ENCODE data around the gene ATG7.

ATG7 gene

DNA sequence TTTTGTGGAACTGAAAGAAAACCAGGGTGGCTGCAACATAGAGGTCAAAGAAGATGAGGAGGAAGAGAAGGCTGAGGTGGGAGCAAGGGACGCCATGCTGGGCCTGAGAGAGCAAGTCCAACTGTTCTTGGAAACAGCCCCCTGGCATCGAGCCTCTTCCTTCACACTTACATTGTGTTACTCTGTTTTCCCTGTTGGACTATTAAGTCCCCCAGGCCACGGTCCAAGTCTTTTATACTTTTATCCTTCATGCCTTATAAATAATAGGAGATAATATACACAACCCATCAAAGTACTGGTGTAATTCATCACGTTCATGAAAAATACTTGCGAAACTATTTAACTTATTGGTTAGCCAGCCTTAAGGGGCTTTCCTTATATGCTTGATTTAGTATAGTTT lies 79.3 kb downstream of the ATG7 start:
- H3K23ac ChIP-seq (ENCODE audit: low read depth, low read length, poor library complexity) = no peak overlapping the region
- H3K14ac ChIP-seq (ENCODE audit: low read length) = no peak overlapping the region
- H3K9me3 ChIP-seq (replicated peaks in 1 of 2; ENCODE audit: control insufficient read depth in 2 of 2, insufficient read depth in 1 of 2, low read depth in 1 of 2, low read length in 2 of 2) = peaks cover 0 to 10% of the 10 kb centered on the region in 2 donors
- H4K8ac ChIP-seq (ENCODE audit: low read depth, low read length) = no peak overlapping the region
- H2BK12ac ChIP-seq (ENCODE audit: low read length) = no peak overlapping the region
- no peak overlapping the region for H2AK5ac ChIP-seq (ENCODE audit: low read depth, low read length)
- H2AFZ ChIP-seq (ENCODE audit: low read length) = no peak overlapping the region
- no peak overlapping the region for H2BK5ac ChIP-seq (ENCODE audit: low read length)
- H3K4me3 ChIP-seq (ENCODE audit: low read length in 2 of 2) = peak overlapping the region in 1 of 2 donors; percentile 24
- H3K4me1 ChIP-seq (ENCODE audit: control insufficient read depth in 2 of 2, insufficient read depth in 1 of 2, low read depth in 1 of 2, low read length in 2 of 2) = no peaks in the 10 kb centered on the region
- peaks cover 0 to 24% of the 10 kb centered on the region in 2 donors for H3K36me3 ChIP-seq (replicated peaks in 1 of 2; ENCODE audit: control insufficient read depth in 2 of 2, insufficient read depth in 2 of 2, low read length in 2 of 2)
- H2BK15ac ChIP-seq (ENCODE audit: low read length) = no peak overlapping the region
- H3K27me3 ChIP-seq (ENCODE audit: control insufficient read depth in 3 of 3, insufficient read depth in 3 of 3, low read depth in 1 of 3, low read length in 3 of 3) = no peaks in the 10 kb centered on the region
- H4K91ac ChIP-seq (ENCODE audit: low read depth, low read length, poor library complexity) = no peak overlapping the region
- no CpG with 5 or more reads among the region's 5 CpGs for WGBS, 2 donors (ENCODE audit: extremely low coverage in 2 of 2, insufficient read length in 2 of 2, insufficient replicate concordance in 1 of 2)
- no peak overlapping the region for H3K18ac ChIP-seq (ENCODE audit: low read length)
- H3K79me1 ChIP-seq (ENCODE audit: low read depth, low read length) = no peaks in the 10 kb centered on the region
- no peak for DNase-seq (ENCODE audit: low spot score)
- H2BK120ac ChIP-seq (ENCODE audit: low read depth, low read length) = no peak overlapping the region
- no peak overlapping the region for H3K4me2 ChIP-seq (ENCODE audit: insufficient read depth, low read length, poor library complexity, severe bottlenecking)
- H3K27ac ChIP-seq (replicated peaks; ENCODE audit: low read length) = no peak overlapping the region
- H3K4ac ChIP-seq (ENCODE audit: low read length) = no peak overlapping the region
- H3K9ac ChIP-seq (ENCODE audit: low read depth, low read length, poor library complexity) = no peak overlapping the region

DNA sequence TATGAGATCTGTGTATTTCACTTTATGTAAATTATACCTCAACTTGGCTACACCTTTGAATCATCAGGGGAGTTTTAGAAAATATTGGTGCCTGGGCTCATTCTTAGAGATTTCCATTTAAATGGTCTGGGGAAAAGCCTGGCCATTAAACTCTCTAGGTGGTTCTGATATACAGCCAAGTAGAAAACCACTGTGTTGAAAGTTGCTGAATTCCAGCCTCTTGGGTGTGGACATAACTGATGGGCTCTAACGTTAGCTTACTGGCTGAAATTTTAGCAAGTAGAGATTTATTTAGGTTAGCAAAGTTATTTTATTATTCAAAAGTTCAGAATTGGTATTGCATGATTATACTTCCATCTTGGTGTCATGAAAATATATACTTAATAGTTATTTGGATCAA lies 84.1 kb downstream of the ATG7 start:
- Histone ChIP-seq H3K36me3 (replicated peaks in 1 of 2; ENCODE audit: control insufficient read depth in 2 of 2, insufficient read depth in 2 of 2, low read length in 2 of 2) (peaks cover 5 to 28% of the 10 kb centered on the region in 2 donors), H3K9me3 (replicated peaks in 1 of 2; ENCODE audit: control insufficient read depth in 2 of 2, insufficient read depth in 1 of 2, low read depth in 1 of 2, low read length in 2 of 2) (peaks cover 0 to 3% of the 10 kb centered on the region in 2 donors), H3K27me3 (ENCODE audit: control insufficient read depth in 3 of 3, insufficient read depth in 3 of 3, low read depth in 1 of 3, low read length in 3 of 3) (no peaks in the 10 kb centered on the region), H2BK12ac (ENCODE audit: low read length) (no peak overlapping the region), H2BK15ac (ENCODE audit: low read length) (no peak overlapping the region), H2BK120ac (ENCODE audit: low read depth, low read length) (no peak overlapping the region), H3K4me1 (ENCODE audit: control insufficient read depth in 2 of 2, insufficient read depth in 1 of 2, low read depth in 1 of 2, low read length in 2 of 2) (no peaks in the 10 kb centered on the region), H3K4ac (ENCODE audit: low read length) (no peak overlapping the region), H3K9ac (ENCODE audit: low read depth, low read length, poor library complexity) (no peak overlapping the region), H3K23ac (ENCODE audit: low read depth, low read length, poor library complexity) (no peak overlapping the region), H2BK5ac (ENCODE audit: low read length) (no peak overlapping the region), H3K27ac (replicated peaks; ENCODE audit: low read length) (no peak overlapping the region), H4K8ac (ENCODE audit: low read depth, low read length) (no peak overlapping the region), H2AFZ (ENCODE audit: low read length) (no peak overlapping the region), H4K91ac (ENCODE audit: low read depth, low read length, poor library complexity) (no peak overlapping the region), H3K4me3 (ENCODE audit: low read length in 2 of 2) (no peak overlapping the region), H3K18ac (ENCODE audit: low read length) (no peak overlapping the region), H3K4me2 (ENCODE audit: insufficient read depth, low read length, poor library complexity, severe bottlenecking) (no peak overlapping the region), H3K79me1 (ENCODE audit: low read depth, low read length) (no peaks in the 10 kb centered on the region), H2AK5ac (ENCODE audit: low read depth, low read length) (no peak overlapping the region), H3K14ac (ENCODE audit: low read length) (no peak overlapping the region)
- no peak for DNase-seq (ENCODE audit: low spot score)
- no CpG with 5 or more reads among the region's 1 CpG for WGBS, 2 donors (ENCODE audit: extremely low coverage in 2 of 2, insufficient read length in 2 of 2, insufficient replicate concordance in 1 of 2)

- Histone ChIP-seq H3K23ac (ENCODE audit: low read depth, low read length, poor library complexity) (no peak overlapping the region), H3K4me3 (ENCODE audit: low read length in 2 of 2) (no peak overlapping the region), H2BK12ac (ENCODE audit: low read length) (no peak overlapping the region), H3K14ac (ENCODE audit: low read length) (no peak overlapping the region), H2AK5ac (ENCODE audit: low read depth, low read length) (no peak overlapping the region), H3K79me1 (ENCODE audit: low read depth, low read length) (no peaks in the 10 kb centered on the region), H3K18ac (ENCODE audit: low read length) (no peak overlapping the region), H3K9ac (ENCODE audit: low read depth, low read length, poor library complexity) (no peak overlapping the region), H2BK120ac (ENCODE audit: low read depth, low read length) (no peak overlapping the region), H2BK15ac (ENCODE audit: low read length) (no peak overlapping the region), H3K4ac (ENCODE audit: low read length) (no peak overlapping the region), H2AFZ (ENCODE audit: low read length) (no peak overlapping the region), H4K8ac (ENCODE audit: low read depth, low read length) (no peak overlapping the region), H3K27me3 (ENCODE audit: control insufficient read depth in 3 of 3, insufficient read depth in 3 of 3, low read depth in 1 of 3, low read length in 3 of 3) (no peaks in the 10 kb centered on the region), H3K36me3 (replicated peaks in 1 of 2; ENCODE audit: control insufficient read depth in 2 of 2, insufficient read depth in 2 of 2, low read length in 2 of 2) (peaks cover 11 to 68% of the 10 kb centered on the region in 2 donors), H3K4me2 (ENCODE audit: insufficient read depth, low read length, poor library complexity, severe bottlenecking) (no peak overlapping the region), H2BK5ac (ENCODE audit: low read length) (no peak overlapping the region), H3K27ac (replicated peaks; ENCODE audit: low read length) (no peak overlapping the region), H3K4me1 (ENCODE audit: control insufficient read depth in 2 of 2, insufficient read depth in 1 of 2, low read depth in 1 of 2, low read length in 2 of 2) (peaks cover 9 to 18% of the 10 kb centered on the region in 2 donors), H4K91ac (ENCODE audit: low read depth, low read length, poor library complexity) (no peak overlapping the region), H3K9me3 (replicated peaks in 1 of 2; ENCODE audit: control insufficient read depth in 2 of 2, insufficient read depth in 1 of 2, low read depth in 1 of 2, low read length in 2 of 2) (no peaks in the 10 kb centered on the region)
- no peak for DNase-seq (ENCODE audit: low spot score)
- WGBS, 2 donors (ENCODE audit: extremely low coverage in 2 of 2, insufficient read length in 2 of 2, insufficient replicate concordance in 1 of 2) = no CpG with 5 or more reads among the region's 5 CpGs
These were observed 90.4 kb downstream of the ATG7 start for GRCh38 chr3:11362600-11362999.

DNA sequence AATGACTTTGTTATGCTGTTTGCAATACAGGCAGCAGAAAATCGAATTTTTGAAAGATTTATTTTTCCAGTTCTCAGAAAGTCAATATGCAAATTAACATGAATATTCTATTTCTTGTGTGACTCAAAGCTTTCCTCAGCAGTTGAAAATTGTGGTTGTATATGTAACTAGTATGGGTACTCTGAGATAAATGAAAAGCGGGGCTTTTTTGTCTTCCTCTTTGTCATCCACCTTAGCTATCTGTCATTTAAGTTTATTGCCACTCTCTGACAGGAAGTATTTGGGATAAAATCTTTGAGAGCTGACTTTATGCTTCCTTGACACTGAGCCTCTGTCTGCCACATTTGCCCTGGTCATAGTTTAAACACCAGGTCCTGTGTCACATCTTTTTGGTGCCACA lies 91.5 kb downstream of the ATG7 start:
- WGBS, 2 donors (ENCODE audit: extremely low coverage in 2 of 2, insufficient read length in 2 of 2, insufficient replicate concordance in 1 of 2) = no CpG with 5 or more reads among the region's 2 CpGs
- H4K91ac ChIP-seq (ENCODE audit: low read depth, low read length, poor library complexity) = no peak overlapping the region

More for the DNA sequence above, 91.5 kb downstream of the ATG7 start:
- no peak overlapping the region for H3K27ac ChIP-seq (replicated peaks; ENCODE audit: low read length)
- no peaks in the 10 kb centered on the region for H3K27me3 ChIP-seq (ENCODE audit: control insufficient read depth in 3 of 3, insufficient read depth in 3 of 3, low read depth in 1 of 3, low read length in 3 of 3)
- H4K8ac ChIP-seq (ENCODE audit: low read depth, low read length) = no peak overlapping the region
- no peak overlapping the region for H3K23ac ChIP-seq (ENCODE audit: low read depth, low read length, poor library complexity)
- H3K9ac ChIP-seq (ENCODE audit: low read depth, low read length, poor library complexity) = no peak overlapping the region
- no peak overlapping the region for H3K18ac ChIP-seq (ENCODE audit: low read length)
- no peak overlapping the region for H3K14ac ChIP-seq (ENCODE audit: low read length)
- no peaks in the 10 kb centered on the region for H3K9me3 ChIP-seq (replicated peaks in 1 of 2; ENCODE audit: control insufficient read depth in 2 of 2, insufficient read depth in 1 of 2, low read depth in 1 of 2, low read length in 2 of 2)
- no peaks in the 10 kb centered on the region for H3K79me1 ChIP-seq (ENCODE audit: low read depth, low read length)
- peaks cover 9 to 21% of the 10 kb centered on the region in 2 donors for H3K4me1 ChIP-seq (ENCODE audit: control insufficient read depth in 2 of 2, insufficient read depth in 1 of 2, low read depth in 1 of 2, low read length in 2 of 2)
- no peak overlapping the region for H3K4ac ChIP-seq (ENCODE audit: low read length)
- no peak overlapping the region for H2AK5ac ChIP-seq (ENCODE audit: low read depth, low read length)
- H2BK5ac ChIP-seq (ENCODE audit: low read length) = no peak overlapping the region
- no peak overlapping the region for H3K4me2 ChIP-seq (ENCODE audit: insufficient read depth, low read length, poor library complexity, severe bottlenecking)
- no peak overlapping the region for H3K4me3 ChIP-seq (ENCODE audit: low read length in 2 of 2)
- no peak overlapping the region for H2BK12ac ChIP-seq (ENCODE audit: low read length)
- H2BK15ac ChIP-seq (ENCODE audit: low read length) = no peak overlapping the region
- no peak overlapping the region for H2BK120ac ChIP-seq (ENCODE audit: low read depth, low read length)
- peaks cover 7 to 66% of the 10 kb centered on the region in 2 donors for H3K36me3 ChIP-seq (replicated peaks in 1 of 2; ENCODE audit: control insufficient read depth in 2 of 2, insufficient read depth in 2 of 2, low read length in 2 of 2)
- no peak for DNase-seq (ENCODE audit: low spot score)
- H2AFZ ChIP-seq (ENCODE audit: low read length) = no peak overlapping the region
